Ovary (tissue), 3 donors: ENCODE results near the gene SLAIN1.

ENCODE experiments used
- CTCF ChIP-seq, 3 donors: fragments of 450-650 bp in 2 of 3; fragments of 200-600 bp in 1 of 3; IDR thresholded peaks; one replicate each; pipeline versions ENCODE4 v1.5.1 to v1.8.0; 2016 to 2022; ENCODE audit warnings: antibody characterized with exemption in 3 of 3, mild to moderate bottlenecking in 1 of 3
- EP300 ChIP-seq: sonication (generic); formaldehyde crosslinking; IDR thresholded peaks from one replicate; pipeline ENCODE4 v1.6.1; 2017; ENCODE audit warnings: antibody characterized with exemption
- donor health status: DM: no; HTN: no; CAD: no.

GRCh38 chr13:77786695-77787287 is 89.3 kb downstream of the SLAIN1 start:
- TF ChIP-seq EP300: no peak
- no peak for TF ChIP-seq CTCF (IDR thresholded peaks at IDR 0.05)
